Mononuclear cell (primary cell): ENCODE measurements around the gene CIZ1. TPM values are rescaled to one million over a fixed set of nuclear protein-coding genes. Genes with fewer than 3 reads are reported as not detected.
"Not testable (repeated sequence)": the region's sequence is repeated elsewhere in the genome, so short reads cannot be mapped to it uniquely, and the experiment has no call there.

Source experiments
- H3K27me3 ChIP-seq: 2 replicates; pipeline ENCODE4 v1.6.0; 2011; ENCODE audit warnings: low read length, control low read depth; ENCODE audit not compliant: insufficient read depth
- H3K4me1 ChIP-seq: 2 replicates; pipeline ENCODE4 v1.5.1; 2011; ENCODE audit warnings: mild to moderate bottlenecking, low read length, control low read depth; ENCODE audit not compliant: insufficient read depth
- H3K4me3 ChIP-seq: 2 replicates; pipeline ENCODE4 v1.5.1; 2011; ENCODE audit warnings: mild to moderate bottlenecking, low read length, moderate library complexity
- H3K9me3 ChIP-seq: 2 replicates; pipeline ENCODE4 v1.5.1; 2011; ENCODE audit warnings: low read depth, mild to moderate bottlenecking, control low read depth, low read length
- total RNA-seq: library from RNA; depleted of rRNA; stranded (reverse); fragments of >200 nt; gene quantifications from one replicate; pipeline ENCODE4 v1.2.3, GENCODE V29; 2012

The CIZ1 gene
- total RNA-seq, 1 donor = 26.0 TPM

- H3K4me3 ChIP-seq, H3K27me3 ChIP-seq, H3K9me3 ChIP-seq: not testable (repeated sequence)
Measured at GRCh38 chr9:128181480-128181879, 9.9 kb downstream of the CIZ1 start.

GRCh38 chr9:128180447-128180846 lies 10.9 kb downstream of the CIZ1 start:
- Histone ChIP-seq H3K4me1 (no peaks in the 10 kb centered on the region), H3K4me3 (no peak overlapping the region), H3K27me3 (no peaks in the 10 kb centered on the region), H3K9me3 (no peaks in the 10 kb centered on the region)

More at GRCh38 chr9:128181480-128181879, 9.9 kb downstream of the CIZ1 start:
- H3K4me1 ChIP-seq = not testable (repeated sequence)

- Histone ChIP-seq H3K4me1 (no peaks in the 10 kb centered on the region), H3K9me3 (no peaks in the 10 kb centered on the region), H3K27me3 (no peaks in the 10 kb centered on the region), H3K4me3 (no peak overlapping the region)
Measured at GRCh38 chr9:128180001-128180400, 11.4 kb downstream of the CIZ1 start.

GRCh38 chr9:128178806-128179431 lies 12.5 kb downstream of the CIZ1 start:
- H3K4me1 ChIP-seq = no peaks in the 10 kb centered on the region
- H3K4me3 ChIP-seq = no peak overlapping the region
- no peaks in the 10 kb centered on the region for H3K27me3 ChIP-seq
- no peaks in the 10 kb centered on the region for H3K9me3 ChIP-seq

GRCh38 chr9:128175726-128176125 lies 15.6 kb downstream of the CIZ1 start:
- Histone ChIP-seq H3K27me3 (no peaks in the 10 kb centered on the region), H3K4me3 (no peak overlapping the region), H3K9me3 (no peaks in the 10 kb centered on the region), H3K4me1 (no peaks in the 10 kb centered on the region)

- H3K27me3 ChIP-seq = no peaks in the 10 kb centered on the region
- H3K9me3 ChIP-seq = no peaks in the 10 kb centered on the region
- H3K4me1 ChIP-seq = no peaks in the 10 kb centered on the region
- no peak overlapping the region for H3K4me3 ChIP-seq
Measured at GRCh38 chr9:128175102-128175563, 16.2 kb downstream of the CIZ1 start.

- H3K27me3 ChIP-seq = no peaks in the 10 kb centered on the region
- H3K4me3 ChIP-seq = no peak overlapping the region
- no peaks in the 10 kb centered on the region for H3K9me3 ChIP-seq
- H3K4me1 ChIP-seq = no peaks in the 10 kb centered on the region
Measured at GRCh38 chr9:128174062-128174461, 17.3 kb downstream of the CIZ1 start.

- no peaks in the 10 kb centered on the region for H3K9me3 ChIP-seq
- no peak overlapping the region for H3K4me3 ChIP-seq
- H3K27me3 ChIP-seq = no peaks in the 10 kb centered on the region
- H3K4me1 ChIP-seq = no peaks in the 10 kb centered on the region
Measured at GRCh38 chr9:128169925-128170324, 21.4 kb downstream of the CIZ1 start.

GRCh38 chr9:128169492-128169891 lies 21.9 kb downstream of the CIZ1 start:
- no peaks in the 10 kb centered on the region for H3K27me3 ChIP-seq
- H3K4me3 ChIP-seq = no peak overlapping the region
- H3K9me3 ChIP-seq = no peaks in the 10 kb centered on the region
- H3K4me1 ChIP-seq = no peaks in the 10 kb centered on the region

GRCh38 chr9:128168731-128169308 lies 22.6 kb downstream of the CIZ1 start:
- Histone ChIP-seq H3K27me3 (no peaks in the 10 kb centered on the region), H3K9me3 (no peaks in the 10 kb centered on the region), H3K4me1 (no peaks in the 10 kb centered on the region), H3K4me3 (no peak overlapping the region)

- Histone ChIP-seq H3K4me3 (no peak overlapping the region), H3K27me3 (no peaks in the 10 kb centered on the region), H3K4me1 (no peaks in the 10 kb centered on the region), H3K9me3 (no peaks in the 10 kb centered on the region)
Measured at GRCh38 chr9:128167209-128167608, 24.2 kb downstream of the CIZ1 start.

GRCh38 chr9:128166169-128166568 lies 25.2 kb downstream of the CIZ1 start:
- peaks cover 5% of the 10 kb centered on the region for H3K4me1 ChIP-seq
- no peak overlapping the region for H3K4me3 ChIP-seq
- no peaks in the 10 kb centered on the region for H3K27me3 ChIP-seq
- no peaks in the 10 kb centered on the region for H3K9me3 ChIP-seq

- H3K4me3 ChIP-seq = no peak overlapping the region
- peaks cover 18% of the 10 kb centered on the region for H3K4me1 ChIP-seq
- H3K27me3 ChIP-seq = no peaks in the 10 kb centered on the region
- no peaks in the 10 kb centered on the region for H3K9me3 ChIP-seq
Measured at GRCh38 chr9:128164307-128164885, 27.0 kb downstream of the CIZ1 start.

GRCh38 chr9:128163523-128164306 lies 27.7 kb downstream of the CIZ1 start:
- Histone ChIP-seq H3K9me3 (no peaks in the 10 kb centered on the region), H3K4me3 (no peak overlapping the region), H3K27me3 (no peaks in the 10 kb centered on the region), H3K4me1 (peaks cover 21% of the 10 kb centered on the region)

GRCh38 chr9:128163027-128163515 lies 28.3 kb downstream of the CIZ1 start:
- H3K27me3 ChIP-seq = no peaks in the 10 kb centered on the region
- H3K9me3 ChIP-seq = no peaks in the 10 kb centered on the region
- H3K4me1 ChIP-seq = peaks cover 21% of the 10 kb centered on the region
- no peak overlapping the region for H3K4me3 ChIP-seq
